HCEC 1CT (cell line): ENCODE results near the gene UNC50.
A peak's percentile ranks its signal among the peaks of the same experiment; 100 is the strongest.
"Not testable (repeated sequence)": the region's sequence is repeated elsewhere in the genome, so short reads cannot be mapped to it uniquely, and the experiment has no call there.

Experiments used
- DNase-seq: peaks from one replicate; pipeline ENCODE4 v3.0.0-alpha.2; 2017

Gene UNC50

DNA sequence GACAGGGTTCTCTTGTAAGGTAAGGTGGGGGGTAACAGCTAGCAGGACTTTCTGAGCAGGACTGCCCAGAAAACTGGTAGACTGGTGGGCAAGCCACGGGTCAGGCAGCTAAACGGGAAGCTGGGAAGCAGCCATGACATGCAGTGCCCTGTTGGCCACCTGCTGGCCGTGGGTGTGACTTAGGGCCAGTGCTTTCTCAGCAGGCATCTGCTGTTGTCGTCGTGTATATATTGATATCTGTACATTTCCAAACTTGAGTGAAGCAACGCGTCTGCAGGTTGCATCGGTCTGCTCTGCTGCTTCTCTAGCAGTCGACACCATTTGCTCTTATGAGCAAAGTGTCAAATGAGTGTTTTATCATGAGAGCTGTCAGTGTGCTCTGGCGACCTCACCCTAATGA, 31.1 kb upstream of the UNC50 start:
- DNase-seq = no peak

DNA sequence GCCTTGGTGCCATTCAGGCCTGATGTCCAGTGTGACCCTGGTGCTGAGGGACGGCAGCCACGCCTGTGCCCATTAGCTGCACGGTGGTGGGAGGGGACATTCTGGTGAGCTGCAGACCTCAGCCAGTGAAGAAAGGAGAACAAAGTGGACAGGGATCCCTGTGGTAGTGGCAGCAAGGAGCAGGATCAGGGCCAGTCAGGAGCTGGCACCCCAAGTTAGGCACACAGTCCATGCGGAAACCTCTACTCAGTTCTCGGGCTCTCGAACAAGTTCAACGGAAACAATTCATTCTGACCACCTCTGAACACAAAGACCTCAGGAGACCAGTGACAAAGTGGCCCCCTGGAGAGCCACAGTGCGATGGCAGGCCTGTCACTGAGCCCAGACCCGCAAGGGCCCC, 30.2 kb upstream of the UNC50 start:
- DNase-seq = no peak

DNA sequence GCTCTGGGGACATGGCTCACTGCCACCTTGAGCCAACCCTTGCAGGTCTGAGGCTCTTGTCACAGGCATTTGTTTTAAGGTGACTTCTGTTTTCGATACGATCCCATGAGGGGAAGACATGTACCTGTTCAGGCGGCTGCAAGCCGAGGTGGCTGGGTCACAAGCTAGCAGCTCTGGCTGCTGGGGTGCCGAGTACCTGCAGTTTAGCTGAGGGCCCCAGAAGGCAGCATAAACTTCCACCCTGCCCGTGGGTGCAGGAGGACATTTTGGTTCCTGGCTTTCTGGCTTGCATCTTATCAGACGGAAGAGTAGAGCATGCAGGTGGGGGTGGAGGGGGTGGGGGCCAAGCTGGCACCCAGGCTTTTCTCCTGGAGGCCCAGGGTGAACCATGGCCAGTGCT, 28.5 kb upstream of the UNC50 start:
- DNase-seq = no peak

DNA sequence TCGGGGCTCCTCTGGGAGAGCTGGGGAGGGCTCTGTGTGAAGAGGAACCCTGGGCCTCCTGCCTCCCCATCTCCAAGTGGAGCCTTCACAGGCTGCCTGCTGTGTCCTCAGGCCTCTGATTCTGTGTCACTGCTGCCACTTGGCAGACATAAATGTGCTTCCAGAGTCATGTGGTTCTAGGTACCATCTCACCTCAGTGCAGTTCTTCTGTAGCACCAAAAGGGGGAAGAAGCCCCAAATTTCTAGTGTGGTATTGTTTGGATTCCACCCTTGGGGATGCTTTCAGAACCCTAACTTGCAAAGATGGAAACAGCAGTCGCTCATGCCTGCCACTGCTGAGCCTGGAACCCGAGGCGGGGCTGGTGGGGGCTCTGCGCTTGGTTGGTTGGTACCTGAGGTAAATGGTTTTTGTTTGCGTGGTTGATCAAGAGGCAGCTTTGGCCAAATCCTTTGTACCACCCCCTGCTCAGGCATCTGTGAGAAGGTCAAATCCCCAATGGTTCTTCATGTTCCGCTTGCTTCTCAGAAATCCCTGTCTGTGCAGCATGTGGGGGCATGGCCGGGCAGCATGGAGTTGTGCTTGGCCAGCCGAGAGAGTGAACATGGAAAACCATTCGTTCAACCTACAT, 27.6 kb upstream of the UNC50 start:
- DNase-seq = no peak

DNA sequence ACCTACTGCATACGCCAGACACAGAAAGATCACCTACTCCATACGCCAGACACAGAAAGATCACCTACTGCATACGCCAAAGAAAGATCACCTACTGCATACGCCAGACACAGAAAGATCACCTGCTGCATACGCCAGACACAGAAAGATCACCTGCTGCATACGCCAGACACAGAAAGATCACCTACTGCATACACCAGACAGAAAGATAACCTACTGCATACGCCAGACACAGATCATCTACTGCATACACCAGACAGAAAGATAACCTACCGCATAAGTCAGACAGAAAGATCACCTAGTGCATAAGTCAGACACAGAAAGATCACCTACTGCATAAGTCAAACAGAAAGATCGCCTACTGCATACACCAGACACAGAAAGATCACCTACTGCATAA, 25.9 kb upstream of the UNC50 start:
- DNase-seq = no peak

DNA sequence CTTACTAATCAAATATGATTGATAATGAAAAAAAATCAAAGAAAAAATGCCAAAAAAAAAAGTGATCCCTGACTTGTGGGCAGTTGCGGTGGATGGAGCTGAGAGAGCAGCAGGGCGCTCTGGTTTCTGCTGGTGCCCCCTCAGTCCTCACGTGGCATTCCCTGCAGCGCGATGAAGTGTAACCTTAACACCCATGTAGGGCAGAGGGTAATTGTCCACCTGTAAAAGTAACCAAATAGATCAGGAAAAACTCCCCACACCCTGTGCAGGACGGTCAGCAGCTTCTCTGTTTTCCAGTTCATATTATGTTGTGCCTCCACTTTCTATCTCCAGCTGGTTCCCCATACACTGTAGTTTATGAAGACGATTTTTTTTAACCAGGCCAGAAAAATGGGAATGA, 25.1 kb upstream of the UNC50 start:
- no peak for DNase-seq

DNA sequence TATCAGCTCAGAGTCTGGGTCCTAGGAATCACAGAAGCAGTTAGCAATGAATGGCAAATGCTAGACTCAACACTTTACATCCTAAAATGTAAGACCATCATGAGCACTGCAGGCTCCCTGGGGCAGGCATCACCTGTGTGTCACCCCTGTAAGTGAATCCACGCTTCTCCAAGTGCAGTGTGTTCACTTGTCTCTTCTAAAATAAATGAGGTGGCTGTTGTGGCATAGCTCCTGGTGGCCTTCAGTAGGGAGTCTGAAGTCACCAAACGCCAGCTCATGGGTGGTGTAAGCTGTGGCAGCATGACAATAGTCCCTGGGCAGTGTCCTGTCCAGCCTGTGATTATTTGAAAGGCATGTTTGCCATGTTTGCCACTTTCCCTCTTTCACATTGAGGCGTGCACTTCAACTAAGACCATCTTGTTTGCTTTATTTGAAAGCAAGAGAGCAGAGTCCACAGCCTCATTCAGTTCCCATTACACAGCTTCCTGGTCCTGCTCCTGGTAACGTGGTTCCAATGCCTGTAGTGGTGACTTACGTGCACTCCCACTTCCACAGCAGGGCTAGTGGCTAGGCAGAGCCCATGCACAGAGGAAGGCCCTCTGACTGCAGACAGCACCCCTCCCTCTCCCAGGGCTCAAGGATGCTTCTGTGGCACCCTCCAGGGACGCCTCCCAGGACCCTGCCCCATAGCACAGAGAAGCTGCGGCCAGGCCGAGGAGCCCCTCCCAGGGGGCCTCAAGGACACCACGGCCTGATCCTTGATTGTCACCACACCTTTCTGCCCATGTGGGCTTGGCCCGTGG, 24.4 kb upstream of the UNC50 start:
- DNase-seq = no peak

DNA sequence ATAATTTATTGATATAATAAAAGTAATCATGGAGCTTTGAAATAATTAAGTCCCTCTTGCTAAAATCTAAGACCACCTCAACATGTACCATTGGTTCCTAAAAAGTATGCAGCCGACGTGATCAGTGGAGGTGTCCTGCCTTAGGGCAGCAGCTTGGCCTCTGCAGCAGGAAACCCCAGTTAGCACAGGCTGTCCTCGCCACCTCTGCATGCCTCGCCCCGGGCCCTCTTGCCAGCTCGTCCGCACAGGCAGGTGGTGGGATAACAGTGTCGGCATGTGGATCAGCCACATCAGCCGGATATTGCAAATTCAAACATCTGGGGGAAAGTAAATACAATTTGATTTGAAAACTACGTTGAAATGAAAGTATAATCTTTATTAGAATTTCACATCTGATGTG, 23.0 kb upstream of the UNC50 start:
- no peak for DNase-seq

DNA sequence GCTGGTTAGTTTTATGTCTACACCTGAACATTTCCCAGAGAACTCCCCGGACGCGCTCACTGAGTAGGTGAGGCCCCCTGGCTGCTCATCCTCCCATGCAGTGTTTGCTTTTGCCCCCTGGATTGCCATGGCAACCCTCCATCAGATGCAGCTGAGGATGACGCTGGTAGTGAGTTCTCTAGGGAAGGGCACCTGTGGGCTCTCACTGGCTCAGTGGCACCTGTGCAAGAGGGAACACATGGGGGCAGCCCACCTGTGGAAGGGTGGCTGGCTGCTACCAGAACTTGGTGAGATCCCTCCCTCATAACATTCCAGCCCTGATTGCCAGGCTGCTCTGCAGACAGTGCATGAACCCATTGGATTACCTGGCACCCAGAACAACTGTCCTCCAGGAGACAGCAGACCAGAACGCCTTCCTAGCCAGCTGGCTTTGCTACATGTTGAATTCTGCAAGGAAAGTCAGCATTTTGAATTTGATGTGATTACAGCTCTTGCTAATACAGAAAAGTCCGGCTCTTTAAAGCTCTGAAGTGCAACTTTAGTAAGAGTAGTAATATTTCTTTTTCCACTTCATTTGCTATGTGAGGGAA, 21.7 kb upstream of the UNC50 start:
- no peak for DNase-seq

DNA sequence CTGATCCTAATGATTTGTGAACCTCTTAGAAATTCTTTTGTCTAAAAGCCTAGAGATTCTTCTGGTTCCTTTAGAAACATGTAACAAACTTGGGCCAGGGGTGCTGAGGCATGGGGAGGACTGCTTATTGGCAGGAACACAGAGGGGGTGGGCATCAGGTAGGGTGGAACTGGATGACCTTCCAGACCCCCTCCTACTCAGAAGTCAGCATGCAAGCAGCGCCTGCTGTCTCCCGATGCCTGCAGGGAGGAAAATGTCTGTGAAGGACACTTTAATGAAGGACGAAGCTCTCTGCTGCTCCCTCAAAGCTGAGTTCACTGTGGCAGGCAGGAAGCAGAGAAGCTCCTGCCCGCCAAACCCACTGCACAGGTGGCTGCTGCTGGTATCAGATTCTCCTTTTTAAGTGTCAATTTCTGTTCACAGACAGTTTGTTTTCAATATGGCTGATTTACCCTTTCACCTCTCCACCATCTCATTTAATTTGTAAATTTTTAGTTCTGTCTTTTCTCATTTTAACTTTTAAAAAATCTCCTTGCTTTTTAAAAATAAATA, 19.4 kb upstream of the UNC50 start:
- DNase-seq = no peak

DNA sequence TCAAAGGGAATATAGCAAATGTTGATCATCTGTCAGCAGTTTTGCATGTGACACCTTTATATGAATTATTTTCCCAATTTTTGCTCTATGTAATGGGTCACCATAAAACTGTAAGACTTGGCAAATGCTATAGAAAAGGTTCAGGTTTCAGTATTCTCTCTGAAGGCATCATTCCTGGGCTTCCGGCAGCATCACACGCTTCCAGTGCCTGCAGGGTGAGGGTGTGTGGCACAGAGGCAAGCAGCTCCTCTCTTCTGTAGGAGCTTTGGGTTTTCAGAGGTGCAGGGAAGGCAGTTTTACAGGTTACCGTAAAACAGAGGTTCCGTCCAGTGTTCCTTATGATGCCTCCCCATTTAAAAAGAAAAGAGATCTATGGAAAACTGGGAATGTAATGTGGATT, 18.9 kb upstream of the UNC50 start:
- DNase-seq = no peak

DNA sequence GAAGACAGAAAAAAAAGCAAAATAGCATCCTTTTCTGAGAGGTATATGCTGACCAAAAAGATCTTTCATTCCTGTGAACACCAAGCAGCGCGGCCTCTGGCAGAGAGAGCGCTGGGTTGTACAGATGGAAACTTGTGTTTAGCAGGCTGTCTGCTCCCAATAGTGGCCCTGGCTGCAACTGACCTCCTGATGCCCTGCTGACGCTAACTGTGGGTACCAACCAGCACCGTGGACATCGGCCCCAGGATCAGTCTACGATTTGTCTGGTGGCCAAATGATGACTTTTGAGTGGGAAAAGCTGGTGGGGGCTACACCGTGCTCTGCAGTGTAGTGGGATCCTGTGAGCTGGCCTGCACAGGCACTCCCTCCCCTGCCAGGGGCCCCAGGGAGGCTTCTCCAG, 15.8 kb upstream of the UNC50 start:
- DNase-seq = no peak

DNA sequence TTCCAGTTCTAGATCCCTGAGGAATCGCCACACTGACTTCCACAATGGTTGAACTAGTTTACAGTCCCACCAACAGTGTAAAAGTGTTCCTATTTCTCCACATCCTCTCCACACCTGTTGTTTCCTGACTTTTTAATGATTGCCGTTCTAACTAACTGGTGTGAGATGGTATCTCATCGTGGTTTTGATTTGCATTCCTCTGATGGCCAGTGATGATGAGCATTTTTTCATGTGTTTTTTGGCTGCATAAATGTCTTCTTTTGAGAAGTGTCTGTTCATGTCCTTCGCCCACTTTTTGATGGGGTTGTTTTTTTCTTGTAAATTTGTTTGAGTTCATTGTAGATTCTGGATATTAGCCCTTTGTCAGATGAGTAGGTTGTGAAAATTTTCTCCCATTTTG, 13.7 kb upstream of the UNC50 start:
- not testable (repeated sequence) for DNase-seq

DNA sequence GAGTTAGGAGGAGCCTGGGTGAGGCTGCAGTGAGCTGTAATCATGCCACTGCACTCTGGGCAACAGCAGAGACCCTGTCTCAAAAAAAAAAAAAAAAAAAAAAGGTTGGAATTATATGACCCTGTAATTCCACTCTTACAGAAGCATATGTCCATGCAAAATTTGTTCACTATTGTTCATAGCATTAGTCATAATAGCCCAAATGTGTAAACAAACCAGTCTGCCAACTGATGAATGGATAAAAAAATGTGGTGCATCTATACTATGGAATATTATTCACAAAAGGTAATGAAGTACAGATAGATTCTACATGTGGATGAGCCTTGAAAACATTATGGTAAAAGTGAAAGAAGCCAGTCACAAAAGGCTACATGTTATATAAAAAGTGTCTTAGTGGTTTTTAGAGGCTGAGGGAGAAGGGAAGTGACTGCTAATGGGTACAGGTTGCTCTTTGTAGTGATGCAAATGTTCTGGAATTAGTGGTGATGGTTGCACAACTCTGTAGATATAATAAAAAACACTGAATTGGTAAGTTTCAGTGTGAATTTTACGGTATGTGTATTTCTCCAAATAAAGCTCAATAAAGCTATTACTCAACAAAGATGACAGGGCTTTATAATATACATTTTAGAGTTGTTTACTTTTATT, 9.5 kb upstream of the UNC50 start:
- peak; percentile 80 for DNase-seq

DNA sequence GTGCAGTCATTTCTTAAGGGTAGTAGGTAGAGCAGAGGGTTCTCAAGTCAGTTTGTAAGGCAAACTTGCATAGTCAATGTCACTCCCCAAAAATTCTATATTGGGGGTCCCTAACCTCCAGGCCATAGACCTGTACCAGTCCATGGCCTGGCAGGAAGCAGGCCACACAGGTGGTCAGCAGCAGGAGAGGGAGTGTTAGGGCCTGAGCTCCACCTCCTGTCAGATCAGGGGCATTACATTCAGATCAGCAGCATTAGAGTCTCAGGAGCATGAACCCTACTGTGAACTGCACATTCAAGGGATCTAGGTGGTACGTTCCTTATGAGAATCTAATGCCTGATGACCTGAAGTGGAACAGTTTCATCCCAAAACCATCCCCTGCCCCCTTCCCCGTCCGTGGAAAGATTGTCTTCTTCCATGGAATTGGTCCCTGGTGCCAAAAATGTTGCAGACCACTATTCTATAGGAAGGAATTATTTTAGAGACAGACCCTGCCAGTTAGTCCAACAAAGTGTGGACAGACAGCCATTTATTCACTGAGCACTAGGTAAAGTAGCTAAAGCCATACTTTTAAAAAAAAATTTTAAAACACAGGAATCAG, 6.8 kb upstream of the UNC50 start:
- DNase-seq = peak; percentile 46

DNA sequence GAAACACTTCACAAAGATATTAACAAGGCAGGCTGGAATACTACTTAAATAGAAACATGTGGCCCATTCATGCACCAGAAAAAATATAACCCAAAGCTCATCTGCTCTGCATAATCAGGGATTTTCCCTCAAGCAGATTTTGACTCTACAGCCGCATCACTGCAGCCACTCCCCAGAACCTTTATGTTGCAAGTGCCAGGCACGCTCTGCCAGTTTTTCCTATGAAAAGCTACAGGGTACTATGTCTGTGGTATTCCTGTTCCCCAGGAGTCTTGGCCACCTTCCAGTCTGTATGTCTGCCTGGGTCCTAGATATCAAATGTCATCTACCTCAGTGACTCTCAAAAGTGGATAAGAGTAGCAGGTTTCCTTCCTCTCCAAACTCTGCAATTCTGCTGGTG, 3.8 kb upstream of the UNC50 start:
- no peak for DNase-seq

DNA sequence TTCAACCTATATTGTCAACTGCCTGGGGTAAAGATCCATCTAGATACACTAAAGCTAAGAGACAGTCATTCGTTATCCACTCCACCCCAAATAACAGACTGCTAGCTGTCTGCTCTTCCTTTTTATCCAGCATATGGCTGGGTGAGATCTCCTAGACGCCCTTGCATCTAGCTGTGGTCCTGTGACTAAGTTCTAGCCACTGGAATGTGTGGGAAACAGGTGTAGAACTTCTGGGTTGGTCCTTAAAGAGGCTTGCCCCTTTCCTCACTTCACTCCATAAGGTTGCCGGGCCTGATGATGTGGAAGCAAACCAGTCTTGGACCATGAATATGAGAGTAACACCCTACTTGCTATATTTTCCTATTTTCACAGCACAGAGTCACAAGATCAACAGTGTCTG, 3.3 kb upstream of the UNC50 start:
- no peak for DNase-seq

DNA sequence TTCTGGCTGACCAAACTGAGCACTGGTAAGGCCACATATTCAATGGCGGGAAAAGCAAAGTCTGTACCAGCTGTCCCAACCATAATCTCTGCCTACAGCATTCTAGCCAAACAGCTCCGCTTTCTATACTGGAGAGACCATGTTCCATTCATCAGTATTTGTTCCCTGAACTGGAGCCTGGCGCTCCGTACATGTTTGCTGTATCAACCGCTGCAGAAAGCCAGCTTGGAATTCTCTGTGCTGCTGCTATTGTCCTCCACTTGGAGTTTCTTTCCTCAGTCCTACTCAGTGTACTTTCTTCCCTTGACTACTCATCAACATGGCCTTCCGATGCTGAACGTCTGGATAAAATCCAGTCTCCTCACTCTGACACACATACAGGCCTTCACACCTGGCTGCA, 2.0 kb upstream of the UNC50 start:
- no peak for DNase-seq

DNA sequence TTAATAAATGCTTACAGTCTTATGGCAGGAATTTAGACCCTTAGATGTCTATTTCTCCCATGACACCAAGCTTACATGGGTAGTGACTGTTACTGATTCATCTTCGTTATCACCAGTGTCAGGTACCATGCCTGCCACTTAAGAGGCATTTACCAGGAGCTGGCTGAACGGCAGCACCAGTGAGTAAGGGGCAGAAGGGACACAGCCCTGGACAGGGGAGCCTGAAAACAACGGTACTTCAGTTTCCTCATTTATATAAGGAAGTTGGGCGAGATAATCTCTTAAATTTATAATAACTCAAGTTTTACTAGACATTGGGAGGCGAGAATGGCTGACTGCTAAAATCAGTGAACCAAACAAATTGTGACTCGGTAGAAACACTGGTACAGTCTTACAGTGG, 1.3 kb upstream of the UNC50 start:
- DNase-seq = no peak

DNA sequence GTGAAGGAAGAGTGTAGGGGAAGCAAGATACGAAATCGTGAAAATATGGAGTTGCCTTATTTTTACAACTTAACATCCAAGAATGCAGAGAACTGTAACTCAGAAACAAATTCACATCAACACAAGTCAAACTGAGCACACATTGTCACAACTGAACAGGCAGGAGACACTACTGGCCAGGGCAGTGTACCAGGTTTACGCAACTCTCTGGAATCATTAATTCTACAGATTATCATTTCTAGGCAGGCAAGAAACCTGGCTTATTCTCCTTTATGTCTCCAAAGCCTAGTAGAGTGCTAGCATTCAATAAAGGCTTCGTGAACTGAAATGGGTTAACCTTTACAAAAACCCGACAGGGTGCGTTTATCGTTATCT, 661 bp upstream of the UNC50 start:
- DNase-seq = no peak

DNA sequence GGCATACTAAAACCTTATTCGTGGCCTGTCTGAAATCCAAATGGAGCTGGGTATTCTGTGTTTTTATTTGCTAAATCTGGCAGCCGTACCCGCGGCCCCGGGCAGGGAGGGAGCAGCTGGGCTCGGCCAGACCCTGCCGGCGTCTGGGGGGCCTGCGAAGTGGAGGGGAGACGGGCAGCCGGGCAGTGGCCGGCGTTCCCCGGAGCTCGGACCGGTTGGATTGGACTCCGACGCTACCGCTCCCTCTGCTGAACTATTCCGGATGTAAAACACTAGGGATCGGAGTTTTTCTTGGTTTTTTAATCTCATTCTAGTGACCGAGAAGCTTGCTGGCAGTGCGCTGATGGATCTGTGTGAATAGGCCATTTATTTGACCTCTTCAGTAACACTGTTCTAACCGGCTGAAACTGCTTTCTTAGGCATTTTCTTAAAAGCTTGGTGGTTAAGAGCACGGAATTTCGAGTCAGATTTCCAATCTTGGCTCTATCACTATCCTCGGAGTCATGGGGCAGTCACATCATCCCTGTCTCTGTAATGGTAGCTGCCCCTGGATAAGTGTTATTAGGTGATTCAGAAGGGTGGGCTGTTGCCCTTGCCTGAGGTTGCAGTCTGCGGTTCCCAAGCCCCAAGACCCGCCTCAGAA, 694 bp downstream of the UNC50 start:
- peak; percentile 33 for DNase-seq

DNA sequence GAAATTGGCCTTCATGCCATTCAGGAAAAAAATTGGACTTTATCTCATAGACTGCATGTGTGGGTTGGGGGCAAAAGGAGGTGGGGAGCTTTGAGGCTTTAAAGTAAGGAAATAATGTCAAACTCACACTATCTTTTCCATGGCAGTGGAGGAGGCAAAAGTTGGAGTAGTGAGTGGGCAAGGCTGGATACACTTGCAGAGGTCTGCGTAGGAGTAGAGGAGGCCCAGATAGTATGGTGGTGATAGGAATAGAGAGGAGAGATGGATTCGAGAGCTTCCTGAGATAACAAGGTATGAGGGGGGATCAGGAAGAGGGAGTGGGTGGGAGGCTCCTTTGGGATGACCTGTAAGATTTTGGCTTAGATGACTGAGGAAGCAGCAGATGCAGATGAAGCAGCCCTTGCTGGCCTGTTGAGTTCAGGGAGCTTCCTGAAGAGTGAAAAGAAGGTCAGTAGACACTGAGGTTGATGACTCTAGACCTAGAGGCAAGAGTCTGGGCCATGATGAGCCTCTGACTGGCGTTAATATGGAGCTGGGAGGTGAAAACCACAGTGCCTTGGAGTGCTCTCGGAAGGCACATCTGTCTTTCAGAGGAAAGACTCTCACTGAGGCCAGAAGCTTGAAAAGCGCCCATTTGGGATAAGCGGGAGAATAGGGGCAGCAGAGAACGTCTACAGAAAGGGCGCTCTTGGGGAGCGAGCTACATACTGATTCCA, 5.8 kb downstream of the UNC50 start:
- DNase-seq = no peak
